Inflammatory macrophage (primary cell): ENCODE data around the gene SLC35D3.
"Not testable (repeated sequence)": the region's sequence is repeated elsewhere in the genome, so short reads cannot be mapped to it uniquely, and the experiment has no call there.

Experiments used
- DNase-seq, 2 donors: peaks; one replicate each; pipeline ENCODE4 v3.0.0-alpha.2; 2020 to 2022

The SLC35D3 gene

DNA sequence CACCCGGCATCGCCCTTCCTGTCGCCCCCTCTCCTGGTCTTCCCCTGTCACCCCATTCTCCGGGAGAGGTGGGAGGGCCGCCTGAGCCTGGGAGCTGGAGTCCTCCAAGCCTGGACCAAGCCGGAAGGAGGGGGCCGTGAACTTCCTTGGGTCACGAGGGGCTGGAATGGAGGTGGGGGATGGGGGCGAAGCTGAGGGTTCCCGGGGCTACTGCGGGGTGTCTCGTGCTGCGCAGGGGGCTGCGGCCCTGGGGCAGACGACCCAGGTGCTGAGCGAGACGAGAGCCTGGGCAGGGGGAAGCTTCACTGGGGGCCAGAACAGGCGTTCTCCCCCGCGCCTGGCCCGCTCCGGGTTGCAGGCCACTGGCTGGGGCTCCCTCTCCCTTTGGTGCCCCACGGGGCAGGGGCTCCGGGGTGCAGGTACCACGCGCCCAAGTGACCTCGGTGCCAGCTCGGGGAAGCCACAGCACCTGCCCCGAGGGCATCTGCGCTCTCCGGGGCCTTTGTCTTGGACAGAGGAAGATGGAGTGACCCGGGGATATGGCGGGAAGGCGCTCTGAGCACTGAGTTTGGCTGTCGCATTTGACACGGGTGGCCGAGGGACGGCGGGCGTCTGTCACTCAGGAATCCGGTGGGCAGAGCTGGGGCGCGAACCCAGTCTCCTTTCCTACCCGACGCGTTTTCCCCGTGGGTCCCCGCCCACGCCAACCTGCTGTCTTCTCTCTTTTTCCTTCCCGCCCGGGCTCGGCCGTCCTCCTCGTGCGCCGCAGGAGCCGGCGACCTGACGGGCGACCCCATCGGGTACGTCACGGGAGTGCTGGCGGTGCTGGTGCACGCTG lies 1.2 kb downstream of the SLC35D3 start:
- no peak for DNase-seq

DNA sequence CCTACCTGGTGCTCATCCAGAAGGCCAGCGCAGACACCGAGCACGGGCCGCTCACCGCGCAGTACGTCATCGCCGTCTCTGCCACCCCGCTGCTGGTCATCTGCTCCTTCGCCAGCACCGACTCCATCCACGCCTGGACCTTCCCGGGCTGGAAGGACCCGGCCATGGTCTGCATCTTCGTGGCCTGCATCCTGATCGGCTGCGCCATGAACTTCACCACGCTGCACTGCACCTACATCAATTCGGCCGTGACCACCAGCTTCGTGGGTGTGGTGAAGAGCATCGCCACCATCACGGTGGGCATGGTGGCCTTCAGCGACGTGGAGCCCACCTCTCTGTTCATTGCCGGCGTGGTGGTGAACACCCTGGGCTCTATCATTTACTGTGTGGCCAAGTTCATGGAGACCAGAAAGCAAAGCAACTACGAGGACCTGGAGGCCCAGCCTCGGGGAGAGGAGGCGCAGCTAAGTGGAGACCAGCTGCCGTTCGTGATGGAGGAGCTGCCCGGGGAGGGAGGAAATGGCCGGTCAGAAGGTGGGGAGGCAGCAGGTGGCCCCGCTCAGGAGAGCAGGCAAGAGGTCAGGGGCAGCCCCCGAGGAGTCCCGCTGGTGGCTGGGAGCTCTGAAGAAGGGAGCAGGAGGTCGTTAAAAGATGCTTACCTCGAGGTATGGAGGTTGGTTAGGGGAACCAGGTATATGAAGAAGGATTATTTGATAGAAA lies 2.0 kb downstream of the SLC35D3 start:
- no peak for DNase-seq

DNA sequence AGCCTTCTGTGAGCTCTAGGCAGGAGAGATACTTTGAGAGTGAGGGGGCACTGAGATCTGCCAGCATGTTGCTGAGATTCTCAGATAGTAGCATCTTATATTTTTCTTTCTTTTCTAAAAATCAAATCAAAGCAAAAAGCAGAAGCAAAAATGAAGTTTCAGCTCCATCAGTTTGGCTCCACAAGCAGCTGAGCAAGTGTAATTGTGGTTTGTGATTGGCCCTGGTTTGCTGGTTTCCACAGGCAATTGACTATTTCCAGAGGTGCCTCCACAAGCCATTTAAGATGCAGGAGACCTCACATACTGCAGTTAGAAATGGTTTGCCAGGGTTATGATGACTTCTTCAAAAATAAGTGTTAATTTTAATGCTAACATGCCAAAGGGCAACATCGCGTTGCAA lies 4.3 kb downstream of the SLC35D3 start:
- DNase-seq: no peak

DNA sequence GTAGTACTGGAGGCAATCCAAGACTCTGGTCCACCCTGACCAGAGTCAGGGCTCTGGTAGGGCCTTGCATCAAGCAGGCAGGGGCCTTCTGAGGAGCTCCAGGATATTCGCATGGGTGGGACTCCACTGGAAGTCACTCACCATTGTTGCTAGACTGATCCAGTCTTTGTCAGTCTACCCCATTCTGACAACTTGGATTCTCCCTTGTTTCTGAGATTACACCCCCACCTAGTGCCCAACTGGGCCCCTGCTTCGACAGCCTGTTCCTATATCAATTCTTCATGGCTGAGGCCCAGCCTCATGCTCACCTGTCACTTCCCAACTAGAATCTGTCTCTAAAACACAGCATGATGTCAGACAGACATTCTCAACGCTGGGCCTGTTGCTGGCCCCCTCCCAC lies 5.2 kb downstream of the SLC35D3 start:
- peak; percentile 15 to 35 for DNase-seq

DNA sequence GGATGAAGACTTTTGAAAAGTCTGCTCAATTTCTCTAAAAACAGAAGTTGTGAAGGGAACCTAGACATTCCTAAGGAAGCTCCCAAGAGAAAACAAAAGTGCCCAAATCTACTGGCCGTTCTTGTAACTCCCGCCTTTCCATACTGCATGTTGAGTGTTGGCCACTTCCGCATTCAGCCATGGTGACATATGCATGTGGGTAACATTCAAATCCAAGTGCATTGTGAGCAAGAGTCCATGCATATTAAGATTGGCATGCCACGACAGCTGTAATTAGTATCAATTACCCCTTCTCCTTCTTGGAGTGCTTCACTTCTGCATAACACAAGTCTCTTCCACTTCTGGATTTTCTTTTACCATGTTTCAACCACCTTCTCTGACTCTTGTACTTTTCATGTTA lies 8.4 kb downstream of the SLC35D3 start:
- no peak for DNase-seq

DNA sequence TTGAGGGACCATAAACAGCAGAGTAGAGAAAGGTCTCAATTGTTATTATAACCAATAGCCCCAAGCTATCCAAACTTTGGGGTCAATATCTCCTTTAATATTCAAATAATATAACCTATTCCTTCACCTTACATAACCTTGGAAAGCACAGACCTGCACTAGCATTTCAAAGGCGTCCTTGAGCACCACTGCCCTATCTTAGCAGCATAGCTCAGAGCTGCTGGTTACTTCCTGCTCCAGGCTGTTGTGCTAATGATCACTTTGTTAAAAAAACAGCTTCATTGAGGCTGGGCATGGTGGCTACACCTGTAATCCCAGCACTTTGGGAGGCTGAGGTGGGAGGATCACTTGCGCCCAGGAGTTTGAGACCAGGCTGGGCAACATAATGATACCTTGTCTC lies 10.5 kb downstream of the SLC35D3 start:
- DNase-seq: no peak

DNA sequence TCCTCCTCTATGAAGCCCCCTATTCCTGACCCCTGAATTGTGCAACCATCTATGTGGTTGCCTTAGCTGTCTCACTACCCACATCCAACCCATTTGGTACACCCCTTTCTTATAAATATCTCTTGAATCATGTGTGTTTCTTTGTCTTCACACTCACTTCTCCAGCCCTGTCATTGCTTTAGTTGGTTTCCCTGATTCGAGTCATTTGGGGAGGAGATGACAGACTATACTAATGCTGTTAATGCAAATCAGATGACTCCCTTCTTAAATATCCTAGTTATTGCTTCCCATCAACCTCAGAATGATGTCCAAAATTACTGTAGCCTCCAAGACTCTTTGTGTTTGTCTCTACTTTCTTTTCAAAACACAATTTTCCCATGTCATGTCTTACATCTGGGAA lies 23.0 kb downstream of the SLC35D3 start:
- DNase-seq: no peak

DNA sequence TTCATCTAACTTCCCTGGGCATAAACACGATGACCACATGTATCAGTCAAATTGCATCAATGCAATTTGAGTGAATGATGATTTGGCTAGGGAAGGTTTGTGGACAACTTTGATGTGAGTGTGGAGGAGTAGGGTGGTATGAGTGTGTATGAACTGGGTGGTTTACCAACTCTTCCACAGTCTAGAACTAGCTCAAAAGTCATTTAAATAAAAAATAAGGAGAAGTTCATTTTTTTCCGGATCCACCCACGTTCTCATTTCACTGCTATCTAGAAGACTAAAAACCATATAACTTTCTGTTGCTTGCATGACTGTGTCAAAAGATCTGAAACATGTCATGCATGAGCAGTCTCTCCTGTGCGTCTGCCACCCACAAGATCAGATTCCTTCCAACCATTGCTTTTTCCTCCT lies 23.6 kb downstream of the SLC35D3 start:
- DNase-seq: peak; percentile 45 to 55

DNA sequence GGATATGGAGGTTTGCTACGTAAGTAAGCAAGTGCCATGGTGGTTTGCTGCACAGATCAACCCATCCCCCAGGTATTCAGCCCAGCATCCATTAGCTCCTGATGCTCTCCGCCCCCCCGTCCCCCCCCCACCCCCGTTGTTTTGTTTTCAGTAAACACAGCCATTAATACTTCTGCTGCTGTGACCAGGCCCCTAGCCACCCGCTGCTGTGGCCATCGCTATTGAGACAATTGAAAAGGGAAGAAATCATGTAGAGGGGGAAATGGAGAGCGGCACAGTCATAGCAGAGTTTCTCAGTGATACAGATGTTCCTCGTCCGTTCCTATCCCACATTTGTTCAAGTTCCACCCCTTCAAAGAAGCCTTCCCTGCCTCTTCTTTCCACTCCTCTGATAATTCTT lies 24.9 kb downstream of the SLC35D3 start:
- DNase-seq: no peak

DNA sequence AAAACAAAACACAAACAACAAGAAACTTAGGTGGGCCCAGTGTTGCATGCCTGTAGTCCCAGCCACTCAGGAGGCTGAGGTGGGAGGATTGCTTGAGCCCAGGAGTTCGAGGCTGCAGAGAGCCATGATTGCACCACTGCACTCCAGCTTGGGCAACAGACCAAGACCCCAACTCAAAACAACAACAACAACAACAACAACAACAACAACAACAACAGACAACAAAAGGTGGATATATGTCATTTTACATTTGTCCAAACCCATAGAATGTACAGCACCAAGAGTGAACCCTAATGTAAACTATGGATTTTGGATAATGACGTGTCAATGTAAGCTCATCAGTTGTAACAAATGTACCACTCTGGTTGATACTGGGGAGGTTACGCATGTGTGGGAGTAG lies 27.9 kb downstream of the SLC35D3 start:
- DNase-seq: not testable (repeated sequence)

DNA sequence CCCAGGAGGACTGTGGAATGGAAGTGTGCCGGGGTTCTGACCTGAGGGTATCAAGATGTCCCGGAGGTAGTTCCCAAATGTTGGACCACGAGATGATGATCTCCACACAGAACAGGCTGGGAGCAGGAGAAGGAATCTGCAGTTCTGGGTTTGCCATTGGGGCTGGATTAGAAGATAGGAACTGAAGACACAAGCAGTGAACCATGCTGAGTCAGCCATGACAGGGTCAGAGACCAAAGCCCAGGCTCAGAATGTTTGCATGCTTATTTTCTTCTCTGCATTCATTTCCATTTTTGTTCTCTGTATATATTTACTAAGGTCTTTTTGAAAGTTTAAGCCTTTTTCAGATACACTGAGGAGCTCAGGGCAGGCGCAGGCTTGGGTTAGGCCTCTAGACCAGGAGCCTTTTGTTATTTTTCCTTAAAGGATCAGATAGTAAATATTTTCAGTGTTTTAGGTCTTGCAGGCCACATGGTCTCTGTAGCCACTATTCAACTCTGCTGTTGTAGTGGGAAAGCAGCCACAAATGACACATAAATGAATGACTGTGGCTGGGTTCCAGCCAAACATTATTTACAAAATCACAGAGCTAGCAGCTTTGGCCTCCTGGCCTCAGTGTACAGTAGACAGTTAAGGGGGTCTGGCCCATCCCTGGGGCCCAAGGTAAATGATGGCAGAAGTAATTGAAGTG lies 28.5 kb downstream of the SLC35D3 start:
- DNase-seq: no peak

DNA sequence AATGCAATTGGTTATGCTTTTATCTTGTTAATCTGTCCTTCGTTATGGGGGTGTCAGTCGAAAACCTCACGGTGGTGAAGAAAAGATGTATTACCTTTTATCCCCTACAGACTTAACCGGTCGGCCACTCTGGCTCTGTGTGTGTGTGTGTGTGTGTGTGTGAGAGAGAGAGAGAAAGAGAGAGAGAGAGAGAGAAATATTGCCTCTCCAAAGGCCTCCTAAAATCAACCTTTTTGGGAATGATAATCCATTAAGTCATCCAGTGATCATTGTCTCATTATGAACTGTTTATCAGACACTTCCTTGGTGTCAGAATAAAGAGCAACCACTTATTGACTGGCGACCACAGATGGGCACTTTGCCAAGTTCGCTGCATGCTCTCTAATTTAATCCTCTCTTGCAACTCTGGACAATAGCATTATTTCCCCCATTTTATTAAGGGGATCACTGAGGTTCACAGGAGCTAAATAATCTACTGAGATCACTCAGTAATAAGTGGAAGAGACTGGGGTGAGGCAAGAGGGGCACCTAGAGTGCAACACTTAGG lies 30.7 kb downstream of the SLC35D3 start:
- DNase-seq: no peak

DNA sequence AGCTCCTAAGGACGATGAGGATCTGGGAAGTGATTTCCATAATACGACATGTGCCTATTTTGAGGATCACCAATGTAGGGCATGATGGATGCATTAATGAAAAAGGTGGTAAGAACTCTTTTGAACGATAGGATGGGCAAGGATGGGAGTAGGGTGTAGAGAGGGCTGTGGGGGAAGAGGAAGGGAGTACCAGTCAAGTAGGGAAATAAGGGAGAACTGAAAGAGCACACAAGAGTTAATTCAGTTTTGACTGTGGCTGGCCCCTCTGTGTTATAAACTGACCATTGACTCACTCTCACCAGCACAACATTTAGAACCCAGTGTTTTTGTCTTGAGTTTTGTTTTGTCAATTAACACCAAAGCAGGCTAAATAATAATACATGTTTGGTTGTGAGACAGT lies 33.0 kb downstream of the SLC35D3 start:
- DNase-seq: no peak

DNA sequence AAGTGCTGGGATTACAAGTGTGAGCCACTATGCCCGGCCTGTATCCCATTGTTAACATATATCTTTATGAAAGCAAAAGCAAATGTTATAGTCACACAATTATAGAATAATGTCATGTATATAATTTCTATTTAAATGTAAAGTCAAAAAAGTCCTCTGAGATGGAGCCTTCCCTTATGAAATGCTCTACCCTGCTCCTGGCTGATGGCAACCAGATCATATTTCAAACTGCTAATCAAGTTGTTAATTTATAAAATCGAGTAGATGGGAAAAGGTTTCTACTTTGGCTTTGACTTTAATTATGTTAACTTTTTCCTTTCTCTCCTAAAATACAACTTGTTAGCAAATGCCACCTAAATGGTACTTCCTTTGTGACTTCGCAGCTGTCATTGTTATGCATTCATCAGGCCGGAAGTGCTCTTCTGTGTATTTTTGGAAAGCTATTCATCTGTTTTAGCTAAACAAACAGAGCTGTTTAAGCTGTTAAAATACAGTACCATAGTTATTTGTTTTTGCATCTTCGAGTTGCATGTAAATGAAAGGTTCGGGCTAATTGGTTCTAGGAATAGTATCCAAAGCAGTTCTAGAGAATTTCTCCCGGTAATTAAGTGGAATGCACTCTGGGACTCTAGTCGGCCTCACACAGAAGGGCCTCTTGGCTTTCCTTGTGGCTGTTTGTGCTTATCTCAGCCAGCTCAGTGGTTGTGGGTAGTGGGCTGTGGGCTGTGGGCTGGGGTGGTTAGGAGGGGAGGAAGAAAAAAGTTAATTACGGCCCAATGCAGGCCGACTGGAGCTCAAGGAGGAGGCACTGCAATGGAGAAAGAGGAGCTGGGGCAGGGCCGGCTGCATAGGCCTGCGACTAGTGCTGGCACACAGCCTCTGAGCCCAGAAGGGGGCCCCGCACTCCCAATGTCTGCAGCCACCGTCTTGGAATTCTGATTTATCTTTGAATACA lies 34.8 kb downstream of the SLC35D3 start:
- no peak for DNase-seq

DNA sequence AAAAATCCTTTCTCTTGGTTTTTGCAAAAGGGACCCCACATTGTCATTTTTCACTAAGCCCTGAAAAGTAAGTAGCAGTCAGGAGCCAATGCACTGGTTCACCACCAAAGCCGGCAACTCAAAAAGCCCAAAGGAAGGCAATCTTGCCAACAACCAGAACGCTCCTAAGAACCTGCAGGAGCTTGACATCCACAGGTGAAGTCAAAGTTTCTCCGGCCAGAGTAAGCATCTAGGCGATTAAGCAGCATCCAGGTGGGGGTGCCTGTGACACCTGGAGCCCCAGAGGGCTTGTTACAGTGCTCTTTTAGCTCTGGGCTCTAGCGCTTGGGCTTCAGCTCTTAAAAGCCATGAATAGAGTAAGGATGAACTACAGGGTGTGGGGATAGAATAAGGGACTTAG lies 36.1 kb downstream of the SLC35D3 start:
- no peak for DNase-seq

DNA sequence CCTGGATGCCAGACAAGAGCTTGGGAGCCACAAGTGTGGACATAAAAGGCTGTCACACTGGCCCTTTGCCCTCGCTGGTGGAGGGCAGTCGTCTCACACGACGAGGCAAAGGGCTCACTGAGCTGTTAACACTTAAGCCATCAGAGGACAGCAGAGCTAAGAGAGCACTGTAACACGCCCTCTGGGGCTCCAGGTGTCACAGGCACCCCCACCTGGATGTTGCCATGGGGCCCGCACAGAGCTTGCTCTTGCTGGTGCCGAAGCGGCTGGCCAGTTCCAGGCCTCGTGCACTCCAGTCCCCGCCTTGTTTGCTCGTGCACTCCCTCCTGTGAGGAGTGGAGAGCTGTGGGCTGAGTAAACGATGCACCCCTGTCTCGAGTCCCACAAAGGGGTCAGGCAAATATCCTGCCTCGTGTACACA lies 37.4 kb downstream of the SLC35D3 start:
- no peak for DNase-seq

DNA sequence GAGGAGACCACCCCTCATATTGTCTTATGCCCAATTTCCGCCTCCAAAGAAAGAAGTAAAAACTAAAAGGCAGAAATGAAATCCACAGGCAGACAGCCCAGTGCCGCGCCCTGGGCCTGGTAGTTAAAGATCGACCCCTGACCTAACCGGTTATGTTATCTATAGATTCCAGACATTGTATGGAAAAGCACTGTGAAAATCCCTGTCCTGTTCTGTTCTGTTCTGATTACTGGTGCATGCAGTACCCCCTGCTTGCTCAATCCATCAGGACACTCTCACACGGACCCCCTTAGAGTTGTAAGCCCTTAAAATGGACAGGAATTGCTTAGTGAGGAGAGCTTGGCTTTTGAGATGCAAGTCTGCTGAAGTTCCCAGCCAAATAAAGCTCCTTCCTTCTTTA lies 37.8 kb downstream of the SLC35D3 start:
- DNase-seq: not testable (repeated sequence)

DNA sequence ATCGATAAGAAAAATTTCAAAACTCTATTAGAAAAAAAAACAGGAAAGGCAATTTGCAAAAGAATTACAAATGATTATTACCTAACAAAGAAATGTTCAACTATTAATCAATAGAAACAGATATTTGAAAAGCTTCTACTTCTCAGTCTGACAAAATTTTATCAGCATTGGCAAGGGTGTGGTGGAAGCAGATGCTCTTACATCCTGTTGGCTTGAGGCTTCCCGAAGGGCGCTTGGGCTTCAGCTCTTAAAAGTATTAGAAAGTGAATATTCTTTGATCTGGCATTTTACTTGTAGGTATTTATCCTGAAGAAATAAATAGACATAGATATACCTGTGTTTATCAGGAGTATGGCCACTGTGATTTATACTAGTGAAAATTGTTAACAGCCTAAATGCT lies 38.7 kb downstream of the SLC35D3 start:
- DNase-seq: no peak

DNA sequence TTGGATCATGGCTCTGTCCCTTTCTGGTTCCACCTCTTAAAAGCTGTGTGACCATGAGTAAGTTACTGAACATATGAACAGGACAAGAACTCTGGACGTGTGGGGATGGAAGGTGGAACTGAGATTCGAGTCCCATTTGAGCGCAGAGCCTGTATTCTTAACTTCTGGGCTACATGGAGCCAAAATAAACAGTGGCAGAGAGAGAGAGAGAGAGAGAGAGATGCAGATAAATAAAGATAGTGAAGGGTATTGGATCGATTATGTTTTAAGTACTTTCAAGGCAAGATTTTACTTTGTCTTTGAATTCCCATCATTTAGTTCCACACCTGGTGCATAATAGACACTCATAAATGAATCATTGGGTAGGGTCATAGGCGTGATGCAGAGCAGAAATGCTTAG lies 39.7 kb downstream of the SLC35D3 start:
- DNase-seq: no peak

DNA sequence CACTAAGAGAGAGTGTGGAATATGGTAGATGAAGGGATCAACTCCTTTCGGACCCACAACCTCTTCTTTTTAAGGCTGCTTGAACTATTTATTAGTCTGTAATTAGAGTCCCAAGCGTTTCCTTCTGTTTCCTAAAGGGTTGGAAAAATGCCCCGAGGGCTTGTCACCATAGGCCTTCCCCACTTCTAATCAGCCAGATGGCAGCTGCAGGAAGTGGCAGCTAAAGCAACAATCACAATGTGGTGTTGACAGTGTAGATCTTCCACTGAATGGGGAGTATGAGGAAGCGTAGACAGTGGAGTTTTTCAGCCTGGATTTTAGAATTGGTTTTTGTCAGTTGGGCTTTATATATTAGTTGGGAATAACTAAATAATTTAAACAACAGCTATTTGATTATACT lies 40.6 kb downstream of the SLC35D3 start:
- DNase-seq: no peak

DNA sequence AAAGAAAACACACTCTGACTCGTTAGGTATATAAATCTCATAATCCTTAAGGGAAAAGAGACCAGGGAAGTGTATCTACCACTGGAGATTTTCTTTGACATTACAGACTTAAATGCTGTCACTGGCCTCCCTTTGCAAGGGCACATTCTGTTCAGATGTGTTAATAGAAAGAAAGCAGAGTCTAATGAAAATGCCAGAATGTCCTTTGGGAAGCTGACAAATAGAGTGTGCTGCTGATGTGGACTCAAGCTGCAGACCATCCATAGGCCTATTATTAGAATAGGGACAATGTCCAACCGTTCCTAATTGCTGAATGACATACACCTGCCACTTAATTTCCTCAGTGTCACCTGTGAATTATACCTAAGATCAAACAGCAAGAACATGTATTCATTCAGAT lies 41.2 kb downstream of the SLC35D3 start:
- DNase-seq: no peak

DNA sequence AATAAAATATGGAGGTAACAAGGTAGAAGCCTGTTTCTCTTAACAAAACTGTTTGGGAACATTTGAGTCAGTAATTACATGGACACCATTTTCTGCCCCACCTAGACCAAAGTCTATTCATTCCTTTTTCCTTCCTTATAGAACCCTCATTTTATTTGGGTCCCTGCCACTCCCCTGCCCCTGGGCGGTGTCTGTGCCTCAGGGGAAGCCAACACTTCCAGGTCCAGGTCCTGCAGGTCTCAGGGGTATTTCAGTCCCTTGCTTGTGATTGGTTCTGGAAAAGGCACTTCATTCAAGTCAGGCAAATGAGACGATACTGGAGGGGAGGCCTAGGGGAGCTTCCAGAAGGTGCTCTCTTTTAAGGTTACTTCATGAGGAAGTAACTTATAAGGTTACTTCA lies 42.3 kb downstream of the SLC35D3 start:
- DNase-seq: no peak
